D341Med (cell line): ENCODE data around the gene MAS1.
"Not testable (repeated sequence)": the region's sequence is repeated elsewhere in the genome, so short reads cannot be mapped to it uniquely, and the experiment has no call there.

Experiments used
- DNase-seq: peaks from one replicate; pipeline ENCODE4 v3.0.0; 2012; ENCODE audit warnings: low spot score

MAS1 gene

DNA sequence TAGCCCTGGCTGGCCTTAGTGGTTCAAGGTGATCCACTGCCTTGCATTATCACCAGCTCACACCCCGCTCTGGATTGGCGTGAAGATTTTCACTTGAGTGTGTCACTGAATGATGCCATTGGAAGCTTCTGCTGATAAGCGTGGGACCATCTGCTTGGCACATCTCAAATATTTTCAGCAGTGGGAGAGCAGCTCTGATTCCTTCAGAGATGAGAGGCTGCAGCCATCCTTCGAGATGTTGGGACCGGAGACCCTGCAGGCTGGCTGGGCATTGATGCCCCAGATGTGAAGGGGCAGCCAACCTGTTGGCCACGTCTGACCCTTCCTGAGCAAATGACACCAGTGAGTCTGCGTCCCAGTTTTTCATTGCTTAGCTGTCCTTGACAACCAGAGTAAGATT is at the start of gene MAS1:
Gene MAS1, plus strand, starts transcription at position 197 of the 400 bp plus-strand sequence. CDS start 15,968 bp downstream, outside the sequence.
- DNase-seq, result no peak

DNA sequence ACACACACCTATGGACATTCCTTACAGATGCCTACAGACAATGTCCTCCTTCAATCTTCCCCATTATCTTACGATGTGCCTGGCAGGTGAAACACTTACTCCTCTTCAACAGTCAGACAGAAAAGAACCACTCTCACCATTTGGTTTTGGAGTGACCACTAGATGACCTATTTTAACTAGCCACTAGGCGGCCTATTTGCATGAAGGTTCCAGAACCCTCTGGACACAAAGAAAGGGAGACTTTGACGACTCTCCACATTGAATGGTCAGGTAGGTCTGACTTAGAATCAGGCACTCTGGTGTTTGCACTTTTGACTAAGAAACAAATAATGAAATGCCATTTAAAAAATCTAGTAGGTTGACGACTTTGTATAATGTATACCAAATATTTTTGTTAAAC is 48.8 kb upstream of the MAS1 start:
- DNase-seq, result no peak

DNA sequence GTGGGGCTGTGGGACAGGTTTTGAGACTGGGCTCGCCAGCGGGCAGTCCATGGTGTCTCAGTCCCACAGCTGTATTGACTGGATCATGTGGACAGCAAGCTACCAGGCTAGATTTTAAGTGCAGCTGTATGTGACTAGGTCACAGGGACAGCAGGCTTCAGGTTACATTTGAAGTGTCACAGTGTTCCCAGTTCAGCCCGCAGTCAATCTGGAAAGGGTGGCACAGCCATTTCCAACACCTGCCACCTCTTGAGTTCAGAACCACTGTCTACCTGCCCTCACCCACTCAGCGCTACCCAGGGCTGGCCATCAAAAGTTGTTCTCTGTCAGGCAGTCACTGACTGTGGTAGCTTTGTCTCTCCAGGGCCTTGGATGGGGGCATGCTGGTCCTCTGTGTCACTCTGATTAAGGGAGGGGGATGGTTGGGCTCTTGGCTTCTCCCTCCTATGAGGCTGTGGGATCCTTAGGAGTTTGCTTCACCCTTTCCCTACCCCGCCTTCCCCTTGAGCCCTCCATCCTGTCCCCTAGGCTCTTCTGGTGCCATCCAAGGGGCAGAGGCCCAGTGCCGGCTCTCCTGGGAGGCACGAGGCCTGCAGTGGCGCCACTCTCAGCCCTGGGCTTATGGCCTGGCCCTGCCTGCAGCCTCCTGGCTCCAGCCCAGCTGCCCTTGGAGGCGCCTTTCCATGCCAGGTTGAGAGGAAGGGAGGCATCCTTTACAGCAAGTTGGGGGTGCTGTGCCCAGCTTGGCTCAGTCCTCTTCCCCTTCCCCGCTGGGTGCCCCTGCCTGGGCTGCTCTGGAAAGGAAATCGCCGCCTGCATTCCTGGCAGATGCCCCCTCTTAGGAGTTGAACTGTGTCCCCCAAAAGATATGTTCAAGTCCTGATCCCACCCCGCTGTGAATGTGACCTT is 45.8 kb upstream of the MAS1 start:
- DNase-seq, result no peak

DNA sequence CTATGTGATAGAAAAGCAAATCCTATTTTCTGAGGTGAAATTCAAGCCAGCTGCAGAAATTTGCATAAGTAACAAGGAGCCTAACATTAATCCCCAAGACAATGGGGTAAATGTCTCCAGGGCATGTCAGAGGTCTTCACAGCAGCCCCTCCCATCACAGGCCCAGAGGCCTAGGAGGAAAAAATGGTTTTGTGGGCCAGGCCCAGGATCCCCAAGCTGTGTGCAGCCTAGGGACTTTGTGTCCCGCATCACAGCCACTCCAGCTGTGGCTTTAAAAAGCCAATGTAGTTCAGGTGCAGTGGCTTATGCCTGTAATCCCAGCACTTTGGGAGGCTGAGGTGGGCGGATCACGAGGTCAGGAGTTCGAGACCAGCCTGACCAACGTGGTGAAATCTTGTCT is 42.2 kb upstream of the MAS1 start:
- DNase-seq, result not testable (repeated sequence)

DNA sequence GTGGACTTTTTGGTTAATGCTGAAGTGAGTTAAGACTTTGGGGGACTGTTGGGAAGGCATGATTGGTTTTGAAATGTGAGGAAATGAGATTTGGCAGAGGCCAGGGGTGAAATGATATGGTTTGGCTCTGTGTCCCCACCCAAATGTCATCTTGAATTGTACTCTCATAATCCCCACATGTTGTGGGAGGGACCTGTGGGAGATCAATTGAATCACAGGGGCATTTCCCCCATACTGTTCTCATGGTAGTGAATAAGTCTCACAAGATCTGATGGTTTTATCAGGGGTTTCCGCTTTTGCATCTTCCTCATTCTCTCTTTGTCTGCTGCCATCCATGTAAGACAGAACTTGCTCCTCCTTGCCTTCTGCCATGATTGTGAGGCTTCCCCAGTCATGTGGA is 40.9 kb upstream of the MAS1 start:
- not testable (repeated sequence) for DNase-seq

DNA sequence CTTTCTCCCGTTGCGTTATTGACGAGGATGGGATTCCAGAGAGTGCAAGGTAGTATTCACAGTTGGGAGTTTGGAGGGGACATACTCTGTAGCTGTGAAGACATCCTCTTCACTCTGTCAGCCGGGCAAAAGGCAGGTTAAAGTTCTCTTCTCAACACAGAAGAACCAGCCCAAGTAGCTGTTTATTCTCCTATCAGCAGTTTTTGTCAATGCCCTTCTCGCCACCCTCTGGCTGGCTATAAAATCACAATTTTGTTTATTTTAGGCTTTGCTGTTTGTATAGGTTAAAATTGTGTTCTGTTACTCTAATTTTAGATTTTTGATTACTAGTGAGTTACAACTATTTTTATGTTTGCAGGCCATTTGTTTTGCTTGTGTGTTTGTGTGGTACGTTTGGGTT is 37.9 kb upstream of the MAS1 start:
- DNase-seq, result peak; percentile 61

DNA sequence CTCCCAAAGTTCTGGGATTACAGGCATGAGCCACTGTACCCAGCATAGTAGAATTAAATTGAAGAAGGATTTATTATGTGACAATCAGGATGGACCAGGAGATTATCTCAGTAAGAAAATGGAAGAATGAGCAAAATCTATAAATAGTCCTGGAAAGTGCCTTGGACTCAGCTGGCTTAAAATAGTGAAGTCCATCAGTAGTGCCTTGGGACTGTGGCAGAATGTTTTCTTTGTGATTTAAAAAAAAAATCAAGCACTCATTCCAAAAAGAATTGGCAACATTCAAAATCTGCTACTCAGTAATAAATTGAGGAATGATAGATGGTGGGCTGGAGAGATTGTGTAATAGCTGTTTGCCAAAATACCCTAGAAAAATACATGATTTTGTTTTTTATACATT is 37.0 kb upstream of the MAS1 start:
- DNase-seq, result no peak

DNA sequence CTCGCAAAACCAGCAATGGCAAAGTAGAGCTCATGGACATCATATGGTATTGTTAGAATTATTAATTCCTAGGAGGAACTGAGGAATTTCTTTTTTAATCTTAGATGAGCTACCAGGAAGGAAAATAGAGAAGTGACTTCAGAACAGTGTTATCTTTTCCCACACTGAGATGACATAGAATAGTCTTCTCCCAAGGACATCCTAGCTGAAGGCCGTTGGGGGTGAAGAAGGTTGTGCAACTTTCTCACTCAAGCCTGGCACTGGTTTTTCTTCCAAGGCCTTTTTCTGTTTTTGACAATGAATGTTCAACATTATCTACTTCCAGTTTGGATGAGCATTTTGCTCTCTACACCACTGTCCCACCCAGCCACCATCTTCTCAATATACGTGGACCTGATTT is 35.8 kb upstream of the MAS1 start:
- no peak for DNase-seq

DNA sequence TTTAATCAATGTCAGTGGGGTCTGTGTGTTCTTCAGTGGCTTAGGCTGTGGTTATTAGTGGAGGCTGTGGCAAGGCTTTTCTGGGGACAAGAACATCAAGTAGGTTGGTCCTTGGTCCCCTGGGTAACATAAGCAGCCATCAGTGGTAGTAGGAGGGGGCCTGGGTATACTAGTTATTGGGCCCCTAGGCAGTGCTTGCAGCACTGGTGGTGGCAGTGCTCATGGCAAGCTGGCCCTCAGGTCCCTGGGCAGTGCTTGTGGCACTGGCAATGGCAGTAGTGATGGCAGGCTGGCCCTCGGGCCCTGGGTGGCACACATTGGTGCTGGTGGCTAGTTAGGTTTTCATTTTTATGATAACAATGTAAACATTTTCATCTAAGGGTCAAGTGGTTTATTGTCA is 32.5 kb upstream of the MAS1 start:
- no peak for DNase-seq

DNA sequence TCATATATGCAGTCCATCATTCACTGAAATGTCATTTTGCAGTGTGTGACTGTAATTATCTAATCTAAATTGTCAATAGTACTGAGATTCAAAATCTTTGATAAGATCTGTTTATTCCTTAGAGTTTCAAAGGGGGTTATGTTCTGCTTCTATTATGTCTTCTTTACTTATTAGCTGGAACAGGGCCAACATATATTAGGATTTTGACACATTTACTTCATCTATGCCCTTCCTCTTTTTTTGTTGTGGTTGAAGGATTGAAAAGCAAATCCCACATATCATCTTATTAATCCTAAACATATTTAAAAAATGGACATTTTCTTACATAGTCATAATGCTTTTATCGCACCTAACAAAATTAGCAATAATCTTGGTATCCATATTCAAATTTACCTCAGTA is 30.3 kb upstream of the MAS1 start:
- DNase-seq, result no peak

DNA sequence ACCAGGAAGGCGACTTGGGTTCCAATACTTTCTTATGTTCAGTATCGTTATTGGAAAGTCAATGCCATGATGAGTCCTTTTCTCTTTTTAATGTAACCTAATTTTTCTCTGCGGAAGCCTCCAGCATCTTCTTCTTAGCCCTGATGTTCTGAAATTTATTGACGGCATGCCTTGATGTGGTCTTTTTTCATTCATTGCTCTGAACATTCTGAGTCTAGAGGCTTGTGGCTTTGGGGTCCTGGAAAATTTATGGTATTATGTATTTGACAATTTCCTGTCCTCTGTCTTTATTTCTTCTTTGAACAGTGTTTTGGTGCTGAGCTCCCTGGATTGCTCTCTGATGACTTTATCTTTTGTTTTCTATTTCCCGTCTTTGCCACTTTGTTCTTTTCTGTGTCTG is 28.7 kb upstream of the MAS1 start:
- no peak for DNase-seq

DNA sequence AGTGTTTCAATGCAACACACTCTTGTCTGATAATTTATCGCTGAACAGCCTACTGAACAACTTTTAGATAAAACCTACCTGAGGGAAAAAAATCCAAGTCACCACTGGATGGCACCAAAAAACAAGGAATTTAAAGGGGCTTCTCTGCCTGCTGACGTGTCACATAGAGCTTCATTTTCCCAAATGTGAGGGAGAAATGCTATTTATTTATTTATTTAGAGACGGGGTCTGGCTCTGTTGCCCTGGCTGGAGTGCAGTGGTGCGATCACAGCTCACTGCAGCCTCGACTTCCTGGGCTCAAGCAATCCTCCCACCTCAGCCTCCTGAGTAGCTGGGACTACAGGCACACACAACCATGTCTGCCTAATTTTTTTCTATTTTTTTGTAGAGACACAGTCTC is 27.4 kb upstream of the MAS1 start:
- peak; percentile 62 for DNase-seq

DNA sequence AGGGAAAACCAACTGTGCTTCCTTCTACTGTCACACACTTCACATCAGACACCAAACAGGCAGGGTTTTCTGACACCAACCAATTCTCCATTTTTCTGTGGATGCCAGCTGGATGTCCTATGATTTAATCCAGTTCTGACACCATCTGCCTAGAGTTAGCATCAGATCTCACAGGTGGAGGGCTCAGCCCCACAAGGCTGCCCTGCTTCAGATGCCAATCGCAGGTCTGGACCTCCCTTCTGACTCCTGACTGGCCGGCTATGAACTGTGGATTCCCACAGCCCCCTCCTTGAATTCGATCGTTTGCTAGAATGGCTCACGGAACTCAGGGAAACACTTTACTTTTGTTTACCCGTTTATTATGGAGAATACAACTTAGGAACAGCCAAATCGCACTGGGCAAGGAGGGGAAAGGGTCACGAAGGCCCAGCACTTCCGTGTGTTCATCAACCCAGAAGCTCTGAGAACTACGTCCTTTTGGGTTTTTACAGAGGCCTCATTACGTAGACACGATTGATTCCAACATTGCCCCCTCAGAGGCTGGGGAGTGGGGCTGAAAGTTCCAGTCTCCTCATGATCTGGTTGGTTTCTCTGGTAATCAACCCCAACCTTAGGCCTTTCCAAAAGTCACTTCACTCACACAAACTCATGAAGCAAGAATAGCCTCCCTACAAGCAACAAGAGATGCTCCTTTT is 25.4 kb upstream of the MAS1 start:
- DNase-seq, result no peak

DNA sequence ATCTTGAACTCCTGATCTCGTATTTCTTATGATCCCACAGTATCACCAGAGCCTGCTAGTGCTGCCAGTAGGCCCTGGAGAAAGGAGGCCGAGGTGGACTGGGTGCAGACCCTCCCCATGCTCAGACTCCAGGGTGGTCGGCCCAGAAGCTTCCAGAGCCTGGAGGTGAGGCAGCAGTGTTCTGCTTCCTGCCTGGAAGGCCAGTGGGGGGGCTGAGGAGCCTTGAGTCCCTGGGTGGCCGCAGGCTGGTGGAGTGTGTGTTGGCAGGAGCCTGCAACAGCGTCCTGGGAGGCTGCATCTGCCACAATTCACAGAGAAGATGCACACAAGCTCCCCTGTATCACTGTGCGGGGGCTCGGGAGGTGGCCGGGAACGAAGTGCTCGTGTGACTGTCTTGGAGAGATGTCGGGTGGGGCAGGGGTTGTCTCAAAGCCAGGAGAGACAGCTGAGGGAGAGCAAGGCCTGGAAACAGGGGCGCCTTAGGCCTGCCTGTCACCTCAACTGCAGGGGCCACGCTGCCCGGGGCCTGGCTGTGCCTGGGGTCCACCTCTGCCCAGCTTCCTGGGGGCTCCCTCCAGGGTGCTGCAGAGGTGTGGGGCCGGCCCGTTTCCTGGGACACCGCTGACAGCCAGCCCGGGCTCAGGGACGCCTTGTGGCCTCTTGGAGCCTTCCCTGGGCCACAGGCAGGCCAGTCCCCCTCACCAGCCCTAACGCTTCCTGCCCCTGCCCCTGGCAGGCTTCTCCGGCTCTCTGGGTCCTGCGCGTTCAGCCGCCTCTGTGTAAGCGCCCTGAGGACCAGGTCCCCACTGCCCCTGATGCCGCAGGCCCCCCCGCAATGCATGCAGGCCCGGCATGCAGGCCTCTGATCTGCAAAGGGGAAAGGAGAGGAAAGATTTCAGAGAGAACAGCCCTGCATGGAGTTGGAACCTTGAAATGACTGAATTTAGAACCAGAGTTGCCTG is 24.2 kb upstream of the MAS1 start:
- no peak for DNase-seq

DNA sequence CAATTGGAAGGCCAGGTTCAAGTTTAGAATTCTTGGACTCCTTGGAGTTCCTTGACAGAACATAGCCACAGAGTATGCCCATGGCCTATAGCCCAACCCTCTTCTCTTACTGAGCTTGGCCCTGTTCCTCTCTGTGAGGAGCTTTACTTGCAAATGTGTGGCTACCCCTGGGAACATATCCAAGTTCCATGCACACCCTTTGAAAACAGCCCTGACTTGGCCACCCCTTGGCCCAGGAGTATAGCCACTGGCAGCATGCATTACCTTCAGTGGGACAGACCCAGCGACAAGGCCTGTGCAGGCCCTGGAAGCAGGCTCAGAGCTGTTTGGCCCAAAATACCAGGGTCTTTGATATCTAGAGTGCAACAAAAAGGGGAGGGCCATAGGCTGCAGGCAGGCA is 19.5 kb upstream of the MAS1 start:
- no peak for DNase-seq

DNA sequence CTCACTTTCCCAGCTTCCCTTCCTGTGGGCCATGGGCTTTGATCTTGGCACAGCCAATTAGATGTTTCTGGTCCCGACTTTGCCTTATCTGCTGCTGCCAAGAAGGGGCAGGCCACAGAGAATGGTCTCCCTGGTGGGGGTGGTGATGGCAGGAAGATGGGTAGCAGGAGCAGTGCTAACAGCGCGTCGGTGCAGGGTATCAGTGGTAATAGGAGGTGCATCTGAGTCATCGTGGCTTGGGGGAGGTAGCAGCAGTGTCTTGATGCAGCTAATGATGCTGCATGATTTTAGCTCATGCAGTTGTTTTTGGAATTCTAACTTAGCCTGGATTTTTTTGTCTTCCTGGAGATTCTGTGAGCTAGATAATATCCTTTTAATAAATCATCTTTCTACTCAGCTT is 18.9 kb upstream of the MAS1 start:
- DNase-seq, result no peak

DNA sequence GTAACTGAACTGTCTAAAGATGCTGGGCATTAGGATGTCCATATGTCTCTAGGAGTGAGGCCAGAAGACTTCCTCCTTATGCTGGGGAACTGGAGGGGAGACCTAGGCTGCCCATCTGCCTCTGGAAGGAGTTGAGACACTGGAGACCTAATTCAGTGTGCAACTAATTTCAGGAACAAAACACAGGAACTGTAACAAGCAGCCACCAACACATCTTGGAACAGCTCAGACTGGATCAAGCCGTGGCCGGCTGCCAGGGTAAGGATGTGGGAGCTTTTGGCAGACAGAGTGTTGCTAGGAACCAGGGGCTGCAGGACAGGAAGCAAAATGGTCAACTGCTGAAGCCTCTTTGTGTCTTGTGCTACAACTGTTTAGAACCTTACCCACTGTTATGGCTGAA is 16.4 kb upstream of the MAS1 start:
- DNase-seq, result no peak

DNA sequence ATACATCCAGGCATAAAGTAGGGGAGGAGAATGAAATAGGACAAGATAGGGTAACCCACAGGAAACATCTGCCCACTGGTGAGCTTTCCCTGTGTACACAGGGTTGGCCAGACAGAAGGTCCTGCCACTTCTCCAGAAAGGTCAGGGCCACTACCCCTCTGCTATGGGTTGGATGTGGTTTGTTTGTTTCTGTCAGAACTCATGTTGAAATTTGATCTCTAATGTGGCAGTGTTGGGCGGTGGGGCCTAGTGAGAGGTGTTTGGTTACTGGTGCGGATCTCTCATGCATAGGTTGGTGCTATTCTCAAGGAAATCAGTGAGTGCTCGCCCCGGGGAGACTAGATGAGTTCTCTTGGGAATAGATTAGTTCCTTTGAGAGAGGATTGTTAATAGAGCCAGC is 15.6 kb upstream of the MAS1 start:
- no peak for DNase-seq

DNA sequence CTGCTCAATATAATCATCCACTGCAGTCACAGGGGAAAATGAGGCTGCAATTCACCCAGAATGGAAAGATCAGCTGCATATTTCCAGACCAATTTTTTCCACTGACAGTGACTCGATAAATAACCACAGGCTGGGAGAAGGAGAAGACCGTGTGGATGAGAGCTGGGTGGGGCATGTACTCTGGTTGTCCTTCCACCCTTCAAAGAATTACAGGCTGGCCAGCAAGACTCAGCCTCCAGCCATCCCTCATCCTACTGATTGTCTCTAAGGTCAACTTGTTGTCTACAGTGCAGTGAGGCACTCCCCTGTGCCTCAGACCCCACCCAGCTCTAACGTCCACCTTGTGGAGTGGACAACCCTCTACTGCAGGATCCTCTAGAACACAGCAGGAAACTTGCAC is 14.5 kb upstream of the MAS1 start:
- no peak for DNase-seq

DNA sequence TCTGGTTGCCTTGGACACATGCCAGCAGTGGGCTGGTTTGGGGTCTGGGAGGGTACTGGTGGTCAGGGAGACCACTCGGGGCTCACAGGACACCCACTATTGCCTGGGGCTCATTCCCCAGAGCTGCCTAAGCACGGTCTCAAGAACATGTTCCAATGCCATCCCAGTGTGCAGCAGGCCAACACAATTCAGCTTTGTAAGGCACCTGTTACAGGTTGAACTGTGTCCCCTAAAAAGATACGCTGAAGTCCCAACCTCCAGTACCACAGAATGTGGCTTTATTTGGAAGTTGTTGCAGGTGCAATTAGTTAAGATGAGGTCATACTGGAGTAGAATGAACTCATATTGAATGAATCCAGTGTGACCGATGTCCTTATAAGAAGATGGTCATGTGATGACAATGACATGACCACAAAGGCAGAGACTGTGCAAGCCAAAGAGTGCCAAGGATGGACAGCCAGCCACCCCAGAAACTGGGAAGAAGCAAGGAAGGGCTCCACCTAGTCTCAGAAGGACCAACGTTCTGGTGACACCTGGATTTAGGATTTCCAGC is 13.5 kb upstream of the MAS1 start:
- no peak for DNase-seq

DNA sequence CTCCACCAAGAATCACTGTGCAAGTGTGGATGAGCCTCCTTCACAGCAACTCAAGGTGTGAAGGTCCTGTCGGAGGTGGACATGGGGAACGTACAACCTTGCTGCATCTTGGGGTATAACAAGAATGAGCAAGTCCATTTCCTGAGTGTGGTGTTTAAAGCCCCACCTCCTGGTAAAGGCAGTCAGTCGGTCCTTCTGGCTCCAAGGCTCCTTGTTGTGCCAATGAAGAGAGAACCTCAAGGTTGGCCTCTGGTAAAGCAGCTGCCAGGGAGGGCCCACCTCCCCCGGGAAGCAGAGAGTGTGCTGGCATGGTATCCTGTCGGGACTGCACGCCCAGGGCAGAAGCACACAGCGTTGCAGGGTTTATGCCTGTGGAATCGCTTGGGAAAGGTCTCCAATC is 12.4 kb upstream of the MAS1 start:
- no peak for DNase-seq

DNA sequence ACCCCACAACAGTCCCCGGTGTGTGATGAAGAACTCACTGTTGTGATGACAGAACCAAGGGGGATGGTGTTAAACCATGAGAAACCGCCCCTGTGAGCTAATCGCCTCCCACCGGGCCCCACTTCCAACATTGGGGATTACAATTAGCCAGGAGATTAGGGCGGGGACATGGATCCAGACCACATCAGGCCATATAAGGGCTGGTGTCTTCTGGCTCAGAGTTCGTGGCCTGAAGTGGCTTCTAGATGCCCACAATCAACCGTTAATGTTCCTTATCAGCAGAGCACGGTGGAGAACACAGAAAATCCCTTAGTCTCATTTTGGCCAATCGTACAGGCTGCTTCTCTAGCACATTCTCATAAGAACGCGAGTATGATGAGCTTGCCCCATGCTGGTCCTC is 10.9 kb upstream of the MAS1 start:
- DNase-seq, result no peak
